CD4-positive, alpha-beta T cell treated with Interleukin-17A for 4 hours (primary cell): ENCODE results near the gene AGBL4.
"Not testable (repeated sequence)": the region's sequence is repeated elsewhere in the genome, so short reads cannot be mapped to it uniquely, and the experiment has no call there.

Source experiments
- DNase-seq: peaks from one replicate; pipeline ENCODE4 v3.0.0-alpha.2; 2020; ENCODE audit warnings: mixed read lengths

Gene AGBL4

GRCh38 chr1:49298304-49298703 is 725.5 kb downstream of the AGBL4 start:
- no peak for DNase-seq

GRCh38 chr1:49297783-49298182 is 726.0 kb downstream of the AGBL4 start:
- no peak for DNase-seq

- DNase-seq: no peak
Measured at GRCh38 chr1:49294539-49294938, 729.2 kb downstream of the AGBL4 start.

- DNase-seq: no peak
Measured at GRCh38 chr1:49293016-49293415, 730.7 kb downstream of the AGBL4 start.

GRCh38 chr1:49257211-49258049 is 766.3 kb downstream of the AGBL4 start:
- DNase-seq: not testable (repeated sequence)

GRCh38 chr1:49252917-49253316 is 770.8 kb downstream of the AGBL4 start:
- no peak for DNase-seq

- no peak for DNase-seq
Measured at GRCh38 chr1:49251019-49251784, 772.6 kb downstream of the AGBL4 start.

- DNase-seq: no peak
Measured at GRCh38 chr1:49240709-49241221, 783.0 kb downstream of the AGBL4 start.

GRCh38 chr1:49234988-49235387 is 788.8 kb downstream of the AGBL4 start:
- DNase-seq: no peak

GRCh38 chr1:49229555-49229954 is 794.2 kb downstream of the AGBL4 start:
- DNase-seq: no peak

- no peak for DNase-seq
Measured at GRCh38 chr1:49226758-49227157, 797.0 kb downstream of the AGBL4 start.

GRCh38 chr1:49225464-49225863 is 798.3 kb downstream of the AGBL4 start:
- no peak for DNase-seq

GRCh38 chr1:49213301-49213700 is 810.5 kb downstream of the AGBL4 start:
- DNase-seq: no peak

GRCh38 chr1:49208712-49209111 is 815.0 kb downstream of the AGBL4 start:
- no peak for DNase-seq

GRCh38 chr1:49204720-49205119 is 819.0 kb downstream of the AGBL4 start:
- DNase-seq: no peak

- no peak for DNase-seq
Measured at GRCh38 chr1:49200738-49201137, 823.0 kb downstream of the AGBL4 start.

GRCh38 chr1:49199564-49199963 is 824.2 kb downstream of the AGBL4 start:
- DNase-seq: no peak

GRCh38 chr1:49197081-49197480 is 826.7 kb downstream of the AGBL4 start:
- no peak for DNase-seq

GRCh38 chr1:49190138-49190537 is 833.6 kb downstream of the AGBL4 start:
- DNase-seq: no peak

- DNase-seq: no peak
Measured at GRCh38 chr1:49187056-49187455, 836.7 kb downstream of the AGBL4 start.

- DNase-seq: no peak
Measured at GRCh38 chr1:49185450-49185980, 838.2 kb downstream of the AGBL4 start.

GRCh38 chr1:49183489-49183888 is 840.3 kb downstream of the AGBL4 start:
- no peak for DNase-seq

- no peak for DNase-seq
Measured at GRCh38 chr1:49181033-49181432, 842.7 kb downstream of the AGBL4 start.
